A549 (cell line): ENCODE data around the gene CNTN4.

Experiments used
- EP300 ChIP-seq, 2 experiments: fragments of >200 bp; sonication (Bioruptor Twin); formaldehyde crosslinking; IDR thresholded peaks; 2 replicates in 1 of 2; 3 replicates in 1 of 2; pipeline ENCODE4 v1.6.1; 2016 to 2017
- RNF2 ChIP-seq: fragments of 200-600 bp; sonication (generic); IDR thresholded peaks from 2 replicates; pipeline ENCODE4 v1.6.1; 2016; ENCODE audit warnings: low read depth, mild to moderate bottlenecking, antibody characterized with exemption, moderate library complexity, borderline replicate concordance

GRCh38 chr3:3105246-3105645, 1006.6 kb downstream of the CNTN4 start:
- TF ChIP-seq EP300 (IDR thresholded peaks at IDR 0.05) (no peak), RNF2 (no peak)
